Left lung (tissue), 10 donors: ENCODE data around the gene UNC93B1. TPM values are rescaled to one million over a fixed set of nuclear protein-coding genes. Genes with fewer than 3 reads are reported as not detected.
A peak's percentile ranks its signal among the peaks of the same experiment; 100 is the strongest.
"Not testable (repeated sequence)": the region's sequence is repeated elsewhere in the genome, so short reads cannot be mapped to it uniquely, and the experiment has no call there.

Experiments used
- ATAC-seq: fragments of 200-7000 bp; cut with Tn5 transposase; one replicate; pipeline ENCODE4 v1.9.1; 2020; ENCODE audit warnings: moderate library complexity
- DNase-seq, 4 donors: peaks; one replicate each; pipeline ENCODE4 v3.0.0-alpha.2; 2013 to 2020
- H3K27ac ChIP-seq, 2 donors: fragments of 200-600 bp; sonication (generic) in 1 of 2; one replicate each; pipeline versions ENCODE4 v1.5.0 to v1.8.0; 2020 to 2021
- H3K27me3 ChIP-seq, 2 donors: fragments of 200-600 bp; sonication (generic) in 1 of 2; one replicate each; pipeline versions ENCODE4 v1.5.0 to v1.8.0; 2020 to 2021
- H3K36me3 ChIP-seq, 2 donors: fragments of 200-600 bp; sonication (generic) in 1 of 2; one replicate each; pipeline versions ENCODE4 v1.5.0 to v1.8.0; 2020 to 2021
- H3K4me1 ChIP-seq, 2 donors: fragments of 200-600 bp; one replicate each; pipeline ENCODE4 v1.8.0; 2021
- H3K4me3 ChIP-seq, 2 donors: fragments of 200-600 bp; sonication (generic) in 1 of 2; one replicate each; pipeline versions ENCODE4 v1.5.0 to v1.8.0; 2020 to 2021; ENCODE audit warnings: mild to moderate bottlenecking in 1 of 2
- H3K9me3 ChIP-seq, 2 donors: fragments of 200-600 bp; sonication (generic) in 1 of 2; one replicate each; pipeline versions ENCODE4 v1.5.0 to v1.8.0; 2020 to 2021
- intact Hi-C, 2 donors: fragments of 100-400 bp; cut with DNase I; formaldehyde crosslinking; loops; one replicate each; pipeline versions ENCODE4 v1.11.2 to v1.14.2; 2022
- polyA plus RNA-seq, 6 donors: library from polyadenylated mRNA; unstranded; fragments of 120-200 nt; gene quantifications; one replicate each; pipeline ENCODE4 v1.2.1, GENCODE V29; 2013; ENCODE audit not compliant: insufficient read length in 6 of 6
- total RNA-seq, 2 donors: library from RNA; stranded (reverse); fragmentation: NEBNext Ultra II Directional; extraction: Animal tissue kit (Norgen Biotek cat#: 25700); gene quantifications; one replicate each; pipeline ENCODE4 v1.2.1, GENCODE V29; 2021
- TF ChIP-seq, protein P1 (sequence below), 2 donors: fragments of 200-600 bp; sonication (generic) in 1 of 2; IDR thresholded peaks; one replicate each; pipeline versions ENCODE4 v1.5.0 to v1.8.0; 2021; ENCODE audit warnings: antibody characterized with exemption in 2 of 2
- donor health status: DM: no; HTN: yes; CAD: no.
- donor health status: DM: no; HTN: no; CAD: no.

The UNC93B1 gene
- total and polyA plus RNA-seq, 8 donors = 15.7 to 98.9 (median 17.7) TPM

DNA sequence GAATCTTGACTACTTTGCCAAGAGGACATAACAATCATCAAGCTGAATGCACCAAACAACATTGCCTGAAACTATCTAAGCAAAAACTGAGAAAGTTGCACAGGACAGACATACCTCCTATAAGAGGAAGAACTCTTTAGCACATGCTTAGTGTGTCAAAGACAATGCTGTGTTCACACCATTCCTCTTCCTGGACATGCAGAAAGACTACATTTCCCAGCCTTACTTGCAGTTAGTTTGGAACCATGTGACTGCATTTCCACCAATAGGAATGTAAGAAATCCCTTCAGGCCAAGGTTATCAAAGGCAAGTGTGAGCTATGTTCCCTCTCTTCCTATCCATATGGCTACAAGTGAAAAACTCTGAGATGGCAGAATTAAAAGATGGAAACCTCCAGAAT lies 39.2 kb downstream of the UNC93B1 start:
- DNase-seq, H3K4me1 ChIP-seq, intact Hi-C loops, H3K9me3 ChIP-seq, ATAC-seq, H3K36me3 ChIP-seq, H3K27me3 ChIP-seq, H3K4me3 ChIP-seq, H3K27ac ChIP-seq: not testable (repeated sequence)

DNA sequence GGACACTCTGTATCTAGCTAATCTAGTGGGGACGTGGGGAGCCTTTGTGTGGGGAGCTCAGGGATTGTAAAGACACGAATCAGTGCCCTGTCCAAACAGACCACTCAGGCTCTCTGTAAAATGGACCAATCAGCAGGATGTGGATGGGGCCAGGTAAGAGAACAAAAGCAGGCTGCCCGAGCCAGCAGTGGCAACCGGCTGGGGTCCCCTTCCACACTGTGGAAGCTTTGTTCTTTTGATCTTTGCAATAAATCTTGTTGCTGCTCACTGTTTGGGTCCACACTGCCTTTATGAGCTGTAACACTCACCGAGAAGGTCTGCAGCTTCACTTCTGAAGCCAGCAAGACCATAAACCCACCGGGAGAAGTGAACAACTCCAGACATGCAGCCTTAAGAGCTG lies 40.0 kb downstream of the UNC93B1 start:
- H3K4me1 ChIP-seq, H3K27ac ChIP-seq, H3K27me3 ChIP-seq, H3K36me3 ChIP-seq, DNase-seq, ATAC-seq, H3K4me3 ChIP-seq, intact Hi-C loops, H3K9me3 ChIP-seq: not testable (repeated sequence)

DNA sequence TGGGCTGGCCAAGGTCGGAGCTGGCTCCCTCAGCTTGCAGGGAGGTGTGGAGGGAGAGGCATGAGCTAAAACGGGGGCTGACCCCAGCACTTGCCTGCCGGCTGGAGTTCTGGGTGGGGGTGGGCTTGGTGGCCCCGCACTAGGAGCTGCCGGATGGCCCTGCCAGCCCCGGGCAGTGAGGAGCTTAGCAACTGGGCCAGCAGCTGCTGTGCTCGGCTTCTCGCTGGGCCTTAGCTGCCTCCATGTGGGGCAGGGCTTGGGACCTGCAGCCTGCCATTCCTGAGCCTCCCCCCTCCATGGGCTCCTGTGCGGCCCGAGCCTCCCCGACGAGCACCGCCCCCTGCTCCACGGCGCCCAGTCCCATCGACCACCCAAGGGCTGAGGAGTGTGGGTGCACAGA lies 40.7 kb downstream of the UNC93B1 start:
- H3K4me1 ChIP-seq, DNase-seq, H3K27me3 ChIP-seq, H3K4me3 ChIP-seq, intact Hi-C loops, H3K36me3 ChIP-seq, H3K9me3 ChIP-seq, H3K27ac ChIP-seq, ATAC-seq: not testable (repeated sequence)

DNA sequence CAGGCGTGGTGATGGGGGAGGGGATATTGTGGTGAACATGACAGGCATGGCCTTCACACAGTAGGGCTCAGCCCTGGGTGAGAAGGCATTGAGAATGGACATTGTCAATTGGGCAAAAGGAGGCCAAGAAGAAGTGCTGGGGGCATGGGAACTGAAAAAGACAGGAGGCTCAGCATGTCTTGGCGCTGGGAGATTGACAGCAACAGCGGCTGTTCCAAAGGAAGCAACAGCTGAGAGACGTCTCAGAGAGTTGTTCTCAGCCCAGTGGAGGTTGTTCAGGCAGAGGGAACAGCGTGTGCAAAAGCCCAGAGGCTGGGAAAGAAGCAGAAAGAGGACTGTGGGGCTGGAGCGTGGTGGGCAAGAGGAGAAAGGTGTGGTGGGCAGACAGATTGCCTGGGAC lies 47.7 kb downstream of the UNC93B1 start:
- intact Hi-C loops = not testable (repeated sequence)

DNA sequence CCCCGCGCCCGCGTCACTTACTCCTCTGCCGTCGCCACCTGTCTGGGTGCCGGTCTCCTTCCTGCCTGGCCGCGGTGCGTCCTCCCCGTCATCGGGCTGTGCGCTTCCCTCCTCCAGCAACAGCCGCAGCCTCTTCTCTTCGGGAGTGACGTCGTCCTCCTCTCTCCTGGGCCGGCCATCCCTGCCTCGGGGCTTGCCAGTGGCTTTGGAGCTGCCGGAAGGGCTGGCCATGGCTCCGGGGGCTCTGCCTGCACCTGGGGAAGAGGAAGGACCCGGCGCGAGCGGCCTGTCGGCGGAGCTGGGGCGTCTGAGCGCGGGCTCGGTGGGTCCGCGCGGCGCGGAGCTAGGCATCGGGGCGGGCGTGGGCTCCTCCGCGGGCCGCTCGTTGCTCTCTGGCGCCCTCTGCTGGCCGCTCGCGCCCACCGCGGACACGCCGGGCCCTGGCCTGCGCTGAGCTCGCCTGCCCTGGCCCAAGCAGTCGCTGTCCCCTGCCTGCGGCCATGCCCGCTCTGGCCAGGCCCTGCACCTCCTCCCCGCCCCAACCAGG lies 48.4 kb downstream of the UNC93B1 start:
- H3K36me3 ChIP-seq, H3K9me3 ChIP-seq, H3K4me1 ChIP-seq, H3K27ac ChIP-seq, intact Hi-C loops: not testable (repeated sequence)
- DNase-seq = peak; percentile 66 to 97 (median 75)
- TF ChIP-seq, protein P1, sequence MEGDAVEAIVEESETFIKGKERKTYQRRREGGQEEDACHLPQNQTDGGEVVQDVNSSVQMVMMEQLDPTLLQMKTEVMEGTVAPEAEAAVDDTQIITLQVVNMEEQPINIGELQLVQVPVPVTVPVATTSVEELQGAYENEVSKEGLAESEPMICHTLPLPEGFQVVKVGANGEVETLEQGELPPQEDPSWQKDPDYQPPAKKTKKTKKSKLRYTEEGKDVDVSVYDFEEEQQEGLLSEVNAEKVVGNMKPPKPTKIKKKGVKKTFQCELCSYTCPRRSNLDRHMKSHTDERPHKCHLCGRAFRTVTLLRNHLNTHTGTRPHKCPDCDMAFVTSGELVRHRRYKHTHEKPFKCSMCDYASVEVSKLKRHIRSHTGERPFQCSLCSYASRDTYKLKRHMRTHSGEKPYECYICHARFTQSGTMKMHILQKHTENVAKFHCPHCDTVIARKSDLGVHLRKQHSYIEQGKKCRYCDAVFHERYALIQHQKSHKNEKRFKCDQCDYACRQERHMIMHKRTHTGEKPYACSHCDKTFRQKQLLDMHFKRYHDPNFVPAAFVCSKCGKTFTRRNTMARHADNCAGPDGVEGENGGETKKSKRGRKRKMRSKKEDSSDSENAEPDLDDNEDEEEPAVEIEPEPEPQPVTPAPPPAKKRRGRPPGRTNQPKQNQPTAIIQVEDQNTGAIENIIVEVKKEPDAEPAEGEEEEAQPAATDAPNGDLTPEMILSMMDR (IDR thresholded peaks at IDR 0.05) = peak; percentile 44 to 91
- Histone ChIP-seq H3K27me3 (peaks cover 0 to 33% of the 10 kb centered on the region in 2 donors), H3K4me3 (peak overlapping the region; percentile 41 to 48)
- peak; percentile 94 for ATAC-seq

More for the DNA sequence above, 47.7 kb downstream of the UNC93B1 start:
- not testable (repeated sequence) for ATAC-seq, H3K27ac ChIP-seq, H3K9me3 ChIP-seq, H3K4me1 ChIP-seq, H3K4me3 ChIP-seq, H3K36me3 ChIP-seq, DNase-seq
- H3K27me3 ChIP-seq = peaks cover 0 to 37% of the 10 kb centered on the region in 2 donors

DNA sequence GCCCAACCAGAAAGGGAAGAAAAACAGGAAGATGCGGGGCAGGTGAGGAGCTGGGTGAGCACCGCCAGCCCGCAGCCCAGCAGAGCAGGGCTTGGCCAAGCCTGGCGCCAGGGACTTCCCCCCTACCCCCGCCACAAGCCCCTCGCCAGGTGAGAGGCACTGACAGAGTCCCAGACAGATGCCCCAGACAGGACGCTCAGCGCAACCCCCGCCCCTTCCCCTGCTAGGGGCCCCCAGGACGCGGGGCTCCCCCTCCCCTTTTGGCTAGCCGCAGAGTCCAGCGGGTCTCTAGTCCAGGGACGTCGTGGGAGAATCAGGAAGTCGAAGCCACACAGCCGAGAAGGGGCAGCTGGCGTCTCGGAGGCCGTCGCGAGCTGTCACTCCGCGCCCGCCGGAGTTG lies 48.9 kb downstream of the UNC93B1 start:
- ATAC-seq, H3K9me3 ChIP-seq, H3K27ac ChIP-seq, H3K4me1 ChIP-seq, intact Hi-C loops, DNase-seq, H3K36me3 ChIP-seq: not testable (repeated sequence)
- H3K4me3 ChIP-seq = peak overlapping the region; percentile 41 to 48
- H3K27me3 ChIP-seq = peaks cover 0 to 33% of the 10 kb centered on the region in 2 donors

DNA sequence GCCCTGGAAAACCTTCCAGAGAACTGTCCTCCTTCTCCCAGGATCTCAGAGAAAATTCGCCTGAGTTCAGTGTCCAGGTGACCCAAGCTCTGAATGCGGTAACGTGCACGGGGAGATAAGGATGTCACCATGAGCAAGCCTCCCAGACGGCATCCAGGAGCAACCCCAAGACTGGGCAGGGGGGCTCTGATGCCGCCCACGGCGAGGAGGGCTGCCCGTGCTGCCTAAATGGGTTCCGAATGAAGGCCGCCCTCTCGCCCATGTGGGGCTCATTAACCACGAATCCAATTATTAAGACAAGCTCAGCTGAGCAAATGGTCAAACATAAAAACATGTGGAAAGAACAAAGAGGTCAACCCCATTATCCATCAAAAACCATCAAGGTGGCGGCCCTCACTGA lies 49.6 kb downstream of the UNC93B1 start:
- intact Hi-C loops, DNase-seq, H3K4me3 ChIP-seq, H3K36me3 ChIP-seq, H3K27ac ChIP-seq, H3K4me1 ChIP-seq, H3K9me3 ChIP-seq, ATAC-seq: not testable (repeated sequence)
- peaks cover 0 to 33% of the 10 kb centered on the region in 2 donors for H3K27me3 ChIP-seq

DNA sequence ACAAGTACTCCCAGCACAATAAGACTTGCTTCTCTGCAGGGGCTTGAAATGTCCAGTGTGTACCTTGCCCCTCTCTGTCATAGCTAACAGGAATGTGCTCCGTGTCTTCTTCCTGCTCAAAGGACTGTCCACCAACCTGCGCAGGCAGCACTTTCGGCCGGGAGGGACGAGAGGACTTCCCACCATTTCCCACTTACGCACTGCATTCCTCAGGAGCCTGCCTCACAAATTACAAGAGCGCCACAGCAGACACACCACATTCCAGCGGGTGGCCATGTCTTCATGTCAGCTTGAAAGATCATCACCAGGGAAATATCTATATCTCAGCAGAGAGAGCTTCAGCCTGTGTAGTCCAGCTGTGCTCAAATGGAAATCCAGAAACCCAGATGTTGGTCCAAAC lies 53.2 kb downstream of the UNC93B1 start:
- H3K27ac ChIP-seq, DNase-seq, H3K4me3 ChIP-seq, H3K36me3 ChIP-seq, H3K9me3 ChIP-seq, intact Hi-C loops, ATAC-seq, H3K4me1 ChIP-seq: not testable (repeated sequence)
- H3K27me3 ChIP-seq = peaks cover 0 to 17% of the 10 kb centered on the region in 2 donors

DNA sequence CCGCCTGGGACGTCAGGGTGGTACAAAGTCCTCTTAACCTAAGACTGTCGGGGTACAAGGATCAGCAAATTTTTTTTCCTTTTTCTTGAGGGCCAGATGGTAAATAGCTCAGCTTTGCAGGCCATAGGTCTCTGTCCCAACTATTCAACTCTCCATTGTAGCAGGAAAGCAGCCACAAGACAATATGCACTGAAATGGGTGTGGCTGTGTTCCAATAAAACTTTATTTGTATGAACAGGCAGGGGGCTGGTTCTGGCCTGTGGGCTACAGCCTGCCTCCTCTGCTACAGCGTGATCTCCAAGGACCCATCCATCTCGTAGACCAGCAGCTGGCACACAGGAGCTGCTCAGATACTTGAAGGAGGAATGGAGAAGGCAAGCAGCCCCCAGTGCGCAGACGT lies 56.1 kb downstream of the UNC93B1 start:
- H3K36me3 ChIP-seq, DNase-seq, intact Hi-C loops, H3K4me1 ChIP-seq, ATAC-seq, H3K27ac ChIP-seq, H3K4me3 ChIP-seq, H3K27me3 ChIP-seq, H3K9me3 ChIP-seq: not testable (repeated sequence)

DNA sequence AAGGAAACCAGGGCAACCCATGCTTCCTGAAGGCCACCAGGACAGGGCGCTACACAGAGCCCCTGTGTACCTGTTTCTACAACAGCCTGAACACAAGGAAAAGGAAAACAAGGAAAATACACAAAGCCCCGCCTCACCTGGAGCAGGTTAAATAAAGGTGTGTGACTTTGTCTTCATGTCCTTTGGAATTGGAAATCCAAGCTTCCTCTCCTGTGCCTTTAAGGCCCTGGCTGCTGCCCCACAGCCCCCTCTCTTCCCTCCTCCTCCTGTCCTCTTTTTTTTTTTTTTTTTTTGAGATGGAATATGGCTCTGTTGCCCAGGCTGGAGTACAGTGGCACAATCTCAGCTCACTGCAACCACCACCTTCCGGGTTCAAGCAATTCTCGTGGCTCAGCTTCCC lies 57.5 kb downstream of the UNC93B1 start:
- H3K36me3 ChIP-seq, intact Hi-C loops, DNase-seq, H3K4me1 ChIP-seq, H3K27me3 ChIP-seq, H3K4me3 ChIP-seq, H3K9me3 ChIP-seq, ATAC-seq, H3K27ac ChIP-seq: not testable (repeated sequence)

DNA sequence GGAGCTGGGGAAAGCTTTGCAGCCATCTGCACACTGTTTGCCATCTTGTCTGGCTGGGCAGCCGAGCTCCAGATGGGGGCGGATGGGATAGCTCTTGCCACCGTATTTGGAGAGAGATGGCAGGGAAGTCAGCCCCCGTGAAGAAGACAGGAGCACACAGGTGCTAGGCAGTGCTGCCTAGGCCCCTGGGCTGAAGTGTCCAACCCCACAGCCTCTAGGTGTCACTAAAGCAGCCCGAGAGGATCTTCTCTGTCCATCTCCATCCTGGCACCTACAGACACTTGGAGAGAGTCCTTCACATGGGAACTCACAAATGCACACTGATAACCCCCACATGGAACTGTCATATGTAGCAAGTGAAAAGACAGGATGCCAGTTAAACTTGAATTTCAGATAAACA lies 60.5 kb downstream of the UNC93B1 start:
- intact Hi-C loops = not testable (repeated sequence)

More for the DNA sequence above, 60.5 kb downstream of the UNC93B1 start:
- H3K4me1 ChIP-seq, H3K36me3 ChIP-seq, ATAC-seq, H3K9me3 ChIP-seq, DNase-seq, H3K27me3 ChIP-seq, H3K27ac ChIP-seq, H3K4me3 ChIP-seq: not testable (repeated sequence)
